Left kidney (tissue), 8 donors: Measurements from ENCODE around the gene THOC6. TPM values are rescaled to one million over a fixed set of nuclear protein-coding genes. Genes with fewer than 3 reads are reported as not detected.
A peak's percentile ranks its signal among the peaks of the same experiment; 100 is the strongest.

Experiments used
- DNase-seq: peaks from one replicate; pipeline ENCODE4 v3.0.0-alpha.2; 2013
- long read RNA-seq, 8 donors: transcript quantifications; one replicate each; lab custom pipeline, GENCODE V29; 2026
- polyA plus RNA-seq: library from polyadenylated mRNA; unstranded; fragments of 120-200 nt; gene quantifications from one replicate; pipeline ENCODE4 v1.2.1, GENCODE V29; 2013; ENCODE audit not compliant: insufficient read length

Gene THOC6
- polyA plus RNA-seq = 29.5 TPM
- long read RNA-seq, donor 1, transcript THOC6-202 (13 exons, 1,419 nt) = major isoform, 8 of 10 reads
- long read RNA-seq, donor 1, partial matches to known transcripts = 0 of 10 reads
- long read RNA-seq, donor 1, other reads (novel, unspliced or antisense) = 0 of 10 reads
- long read RNA-seq, donor 2, transcript THOC6-202 (13 exons, 1,419 nt) = major isoform, 5 of 5 reads
- long read RNA-seq, donor 2, partial matches to known transcripts = 0 of 5 reads
- long read RNA-seq, donor 2, other reads (novel, unspliced or antisense) = 0 of 5 reads
- long read RNA-seq, donor 3, transcript THOC6-202 (13 exons, 1,419 nt) = major isoform, 5 of 6 reads
- long read RNA-seq, donor 3, partial matches to known transcripts = 0 of 6 reads
- long read RNA-seq, donor 3, other reads (novel, unspliced or antisense) = 0 of 6 reads
- long read RNA-seq, donor 4 = 0 reads
- long read RNA-seq, donor 5, transcript THOC6-202 (13 exons, 1,419 nt) = major isoform, 17 of 28 reads
- long read RNA-seq, donor 5, partial matches to known transcripts = 10 of 28 reads
- long read RNA-seq, donor 5, other reads (novel, unspliced or antisense) = 0 of 28 reads
- long read RNA-seq, donor 6, transcript THOC6-202 (13 exons, 1,419 nt) = major isoform, 17 of 19 reads
- long read RNA-seq, donor 6, partial matches to known transcripts = 0 of 19 reads
- long read RNA-seq, donor 6, other reads (novel, unspliced or antisense) = 0 of 19 reads
- long read RNA-seq, donor 7, transcript THOC6-202 (13 exons, 1,419 nt) = major isoform, 20 of 26 reads
- long read RNA-seq, donor 7, partial matches to known transcripts = 5 of 26 reads
- long read RNA-seq, donor 7, other reads (novel, unspliced or antisense) = 0 of 26 reads
- long read RNA-seq, donor 8, partial matches to known transcripts = 0 of 1 reads
- long read RNA-seq, donor 8, other reads (novel, unspliced or antisense) = 0 of 1 reads

DNA sequence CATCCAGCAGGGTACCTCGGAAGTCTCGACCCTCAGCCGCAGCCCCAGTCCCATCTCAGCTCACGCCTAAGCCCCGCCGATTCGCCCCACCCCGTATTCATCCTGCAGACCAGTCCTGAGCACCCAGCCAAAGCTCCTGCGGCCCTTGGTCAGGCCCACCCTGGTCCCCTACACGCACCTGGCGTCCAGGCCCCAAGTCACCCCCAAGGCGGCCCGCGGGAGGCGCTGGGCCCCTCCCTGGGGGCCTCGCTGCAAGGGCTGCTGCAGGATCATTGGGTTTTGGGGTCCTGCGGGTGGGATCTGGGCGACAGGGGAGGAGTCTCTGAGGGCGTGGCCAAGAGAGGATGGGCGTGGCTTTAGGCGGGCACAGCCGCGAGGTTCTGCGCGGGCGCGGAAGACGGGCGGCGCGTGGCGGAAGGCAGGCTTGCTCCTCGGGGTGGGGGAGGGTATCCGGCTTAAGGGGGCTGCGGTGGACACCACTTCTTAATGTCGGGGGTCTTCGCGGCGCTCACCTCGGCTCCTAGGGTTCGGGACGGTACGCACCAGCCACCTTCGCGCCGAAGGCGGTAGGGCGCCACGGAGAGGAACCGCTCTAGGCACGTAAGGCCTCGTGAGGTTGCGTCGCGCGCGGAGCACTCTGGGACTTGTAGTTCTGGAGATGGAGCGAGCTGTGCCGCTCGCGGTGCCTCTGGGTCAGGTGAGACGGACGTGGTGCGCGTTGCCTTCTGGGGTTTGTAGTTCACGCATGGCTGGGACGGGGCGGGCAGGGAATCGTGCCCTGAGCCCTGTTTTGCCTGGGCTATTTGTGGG lies at the start of gene THOC6, which contains the start of gene HCFC1R1:
Gene THOC6, plus strand, starts transcription at position 367 of the 810 bp plus-strand sequence. Its CDS starts 292 bp downstream, at position 659.
Gene HCFC1R1, minus strand, starts transcription at position 274 of the 810 bp plus-strand sequence. Its CDS starts 1 bp downstream, at position 273.
- peak; percentile 96 for DNase-seq

DNA sequence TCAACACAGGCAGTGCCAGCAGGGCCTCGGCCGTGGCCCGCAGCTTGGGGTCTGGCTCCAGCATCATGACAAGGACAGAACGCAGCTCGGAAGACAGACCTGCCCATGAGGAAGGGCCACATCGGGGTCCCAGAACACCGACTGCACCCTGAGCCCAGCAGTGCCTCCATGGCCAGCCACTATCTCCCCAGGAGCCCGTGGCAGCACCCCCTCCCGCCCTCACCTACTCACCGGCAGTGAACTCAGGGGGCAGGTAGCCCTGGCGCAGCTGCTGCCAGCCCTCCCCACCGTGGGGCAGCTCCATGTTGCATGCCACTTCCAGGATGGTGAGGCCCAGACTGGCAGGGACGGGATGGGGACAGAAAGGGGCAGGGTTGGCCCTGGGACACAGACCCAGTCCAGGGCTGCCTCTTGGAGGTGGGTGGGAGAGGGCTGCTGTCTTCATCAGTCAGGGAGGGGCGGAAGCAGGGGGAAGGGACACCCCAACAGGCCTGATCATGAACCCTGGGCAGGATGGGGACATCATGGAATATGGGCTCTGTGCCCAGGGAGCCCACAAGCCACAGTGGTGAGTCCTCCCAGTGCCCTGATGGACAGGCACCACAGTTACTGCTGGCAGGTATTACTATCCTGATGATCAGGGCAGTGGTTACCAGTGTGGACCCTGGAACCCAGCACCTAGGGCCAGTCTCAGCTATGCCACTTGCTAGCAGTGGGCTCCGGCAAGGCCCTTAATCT lies 49.3 kb upstream of the THOC6 start:
- DNase-seq = no peak

DNA sequence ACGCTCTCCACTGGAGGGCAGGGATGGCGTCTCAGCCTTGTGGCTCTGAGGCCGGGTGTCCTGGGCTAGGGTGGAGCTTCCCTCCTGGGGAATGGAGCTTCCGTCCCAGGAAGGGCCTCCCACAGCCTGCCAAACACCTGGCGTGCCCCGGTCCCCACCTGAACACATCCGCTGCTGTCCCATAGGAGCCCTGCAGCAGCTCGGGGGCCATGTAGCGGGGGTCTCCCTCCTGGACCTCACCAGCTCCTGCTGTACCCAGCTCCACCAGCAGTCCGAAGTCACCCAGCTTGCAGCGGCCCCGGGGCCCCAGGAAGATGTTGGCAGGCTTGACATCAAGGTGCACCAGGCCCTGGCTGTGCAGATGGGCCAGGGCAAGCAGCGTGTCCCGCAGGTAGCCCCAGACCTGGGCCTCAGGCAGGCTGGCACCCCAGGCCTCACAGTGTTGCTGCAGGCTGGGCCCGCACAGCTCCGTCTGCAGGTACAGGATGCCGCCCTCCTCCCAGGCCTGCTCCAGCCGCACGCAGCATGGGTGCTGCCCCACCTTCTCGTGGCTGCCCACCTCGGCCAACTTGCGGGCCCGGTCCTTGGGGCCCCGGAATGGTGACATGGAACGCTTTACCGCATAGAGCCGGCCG lies 48.6 kb upstream of the THOC6 start:
- DNase-seq = no peak

DNA sequence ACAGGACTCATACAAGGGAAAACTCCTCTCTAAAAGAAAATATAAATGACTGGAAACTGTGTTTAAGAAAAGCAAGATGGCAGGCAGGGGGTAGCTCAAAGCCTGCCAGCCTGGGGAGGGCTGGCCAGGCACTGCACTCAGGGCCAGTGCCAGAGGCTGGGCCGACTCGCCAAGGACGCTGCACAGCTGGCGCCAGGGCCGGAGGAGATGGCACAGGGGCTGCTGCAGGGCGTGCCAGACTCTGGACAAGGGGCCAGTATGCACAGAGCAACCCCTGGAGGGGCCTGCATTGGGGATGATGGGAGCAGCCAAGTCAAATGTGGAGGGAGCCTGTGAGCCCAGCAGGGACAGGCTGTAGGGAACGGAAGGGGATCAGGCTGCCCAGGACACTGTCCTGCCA lies 47.6 kb upstream of the THOC6 start:
- DNase-seq = no peak

DNA sequence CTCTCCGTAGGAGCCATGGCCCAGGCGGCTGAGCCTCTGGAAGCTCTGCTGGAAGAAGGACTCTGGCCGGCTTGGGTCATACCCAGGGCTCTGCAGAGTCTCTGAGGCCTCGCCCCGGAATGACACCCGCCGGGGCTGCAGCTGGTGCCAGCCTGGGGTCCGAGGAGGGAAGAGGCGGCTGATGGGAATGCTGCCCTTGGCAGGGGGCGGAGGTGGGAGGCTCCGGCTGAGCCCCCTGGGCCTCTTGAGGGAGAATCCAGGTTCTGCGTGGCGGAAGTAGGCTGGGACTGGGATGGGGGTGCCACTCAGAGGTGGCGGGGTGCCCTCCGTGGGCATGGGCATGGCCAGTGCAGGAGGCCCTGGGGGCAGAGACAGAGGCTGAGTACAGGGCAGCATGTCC lies 47.2 kb upstream of the THOC6 start:
- no peak for DNase-seq

DNA sequence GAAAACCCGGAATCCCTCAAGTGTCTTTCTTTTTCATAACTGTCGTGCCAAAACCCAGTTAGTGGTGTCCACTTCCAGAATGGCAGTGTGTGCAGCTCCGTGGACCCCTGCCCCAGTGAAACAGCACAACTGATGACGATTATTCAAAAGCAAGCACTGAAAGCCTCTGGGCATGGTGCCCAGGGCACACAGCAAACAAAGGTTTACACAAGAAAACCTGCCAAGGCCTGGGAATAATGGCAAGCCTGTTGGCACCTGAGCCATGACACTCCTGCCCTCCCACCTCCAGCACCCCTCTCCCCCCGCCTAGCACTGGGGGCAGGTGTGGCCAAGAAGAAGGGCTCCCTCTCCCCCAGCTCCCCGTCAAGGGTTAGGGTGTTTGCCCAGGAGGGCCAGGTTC lies 46.4 kb upstream of the THOC6 start:
- no peak for DNase-seq

DNA sequence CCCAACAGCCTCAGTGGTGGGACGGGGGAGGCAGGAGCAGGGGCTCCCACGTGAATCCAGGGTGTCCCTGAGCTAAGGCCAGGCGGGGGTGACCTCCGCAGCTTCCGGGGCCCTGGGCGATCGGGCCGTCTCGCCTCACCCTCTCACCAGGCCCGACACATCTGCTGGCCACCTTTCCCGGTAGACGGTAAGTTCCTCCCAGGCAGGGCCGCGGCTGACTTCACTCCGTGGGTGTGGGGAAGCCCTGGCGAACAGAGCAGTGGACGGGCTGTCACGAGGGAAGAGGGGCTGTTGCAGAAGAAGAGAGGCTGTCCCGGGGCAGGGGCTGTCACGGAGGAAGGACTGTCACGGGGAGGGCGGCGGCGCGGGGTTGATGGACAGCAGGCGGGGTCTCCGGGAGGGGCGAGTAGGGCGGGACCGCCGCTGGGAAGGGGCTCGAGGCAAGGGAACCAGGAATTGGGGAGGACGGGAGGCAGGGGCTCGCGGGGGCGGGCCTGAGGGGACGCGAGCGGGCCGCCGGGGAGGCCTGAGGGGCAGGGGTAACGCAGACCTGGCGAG lies 44.1 kb upstream of the THOC6 start:
- no peak for DNase-seq

DNA sequence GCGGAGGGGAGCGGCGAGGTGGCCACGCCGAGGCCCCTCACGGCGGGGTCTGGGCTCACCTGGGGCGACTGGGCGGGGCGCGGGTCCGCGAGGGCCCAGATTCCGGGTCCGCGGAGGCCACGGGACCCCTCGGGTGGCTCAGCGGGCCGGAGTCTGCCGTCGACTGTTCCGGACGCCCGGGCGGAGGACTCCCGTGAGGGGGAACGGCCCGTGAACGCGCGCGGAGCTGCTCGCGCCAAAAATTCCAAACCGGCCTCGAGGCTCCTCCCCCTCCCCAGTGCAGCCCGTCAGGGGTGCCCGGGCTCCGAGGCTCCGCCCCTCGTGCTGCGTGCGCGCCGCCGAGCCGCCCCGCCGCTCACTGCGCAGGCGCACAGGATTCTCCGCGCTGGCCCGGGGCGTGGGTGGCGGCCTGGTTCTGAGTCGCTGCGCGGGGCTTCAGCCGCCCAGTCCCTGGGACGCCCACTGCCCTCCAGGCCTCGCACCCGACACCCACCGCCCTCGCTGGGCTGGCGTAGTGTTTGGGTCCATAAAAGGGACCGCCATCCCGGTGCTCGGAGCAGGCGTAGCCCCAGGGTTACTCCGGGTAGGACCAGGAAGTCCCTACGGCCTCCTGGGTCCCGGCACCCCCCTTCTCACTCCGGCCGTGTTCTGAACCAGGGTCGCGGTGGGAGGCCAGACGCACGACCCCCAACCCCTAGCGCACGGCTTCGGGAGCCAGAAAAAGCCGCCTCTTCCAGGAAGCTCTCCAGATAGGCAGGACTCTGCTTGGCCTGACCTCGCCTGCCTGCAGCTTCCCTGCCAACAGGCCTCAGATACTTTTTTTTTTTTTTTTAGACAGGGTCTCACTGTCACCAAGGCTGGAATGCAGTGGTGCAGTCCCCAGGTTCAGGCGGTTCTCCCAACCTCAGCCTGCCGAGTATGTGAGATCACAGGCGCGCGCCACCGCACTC lies 43.3 kb upstream of the THOC6 start, which contains the start of gene PKMYT1:
Gene PKMYT1, minus strand, starts transcription at position 220 of the 950 bp plus-strand sequence. CDS start 789 bp downstream, outside the sequence.
- DNase-seq = peak; percentile 91

DNA sequence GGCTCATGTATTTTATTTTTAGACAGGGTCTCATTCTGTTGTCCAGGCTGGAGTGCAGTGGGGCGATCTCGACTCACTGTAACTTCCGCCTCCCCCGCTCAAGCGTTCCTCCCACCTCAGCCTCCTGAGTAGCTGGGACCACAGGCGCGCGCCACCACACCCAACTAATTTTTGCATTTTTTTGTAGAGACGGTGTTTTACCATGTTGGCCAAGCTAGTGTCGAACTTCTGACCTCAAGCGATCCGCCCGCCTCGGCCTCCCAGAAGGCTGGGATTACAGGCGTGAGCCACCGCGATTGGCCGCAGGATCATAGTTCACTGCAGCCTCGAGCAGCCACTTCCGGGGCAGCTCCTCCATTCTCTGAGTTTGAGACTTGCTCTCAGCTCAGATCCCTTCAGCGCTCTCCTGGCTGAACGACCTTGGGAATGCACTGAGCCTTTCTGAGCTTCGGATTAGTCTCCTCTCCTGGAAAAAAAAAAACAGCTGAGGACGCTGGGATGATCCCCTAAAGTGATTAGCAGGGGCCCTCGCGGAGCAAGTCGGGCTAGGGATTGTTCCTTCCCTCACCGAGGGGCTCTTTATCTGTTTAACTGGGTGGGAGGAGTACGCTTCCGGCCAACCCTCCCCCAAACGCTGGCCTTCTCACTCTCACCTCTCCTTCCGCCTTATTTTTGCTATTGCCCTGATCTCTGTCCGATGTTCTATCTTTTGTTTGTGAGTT lies 42.5 kb upstream of the THOC6 start:
- no peak for DNase-seq

DNA sequence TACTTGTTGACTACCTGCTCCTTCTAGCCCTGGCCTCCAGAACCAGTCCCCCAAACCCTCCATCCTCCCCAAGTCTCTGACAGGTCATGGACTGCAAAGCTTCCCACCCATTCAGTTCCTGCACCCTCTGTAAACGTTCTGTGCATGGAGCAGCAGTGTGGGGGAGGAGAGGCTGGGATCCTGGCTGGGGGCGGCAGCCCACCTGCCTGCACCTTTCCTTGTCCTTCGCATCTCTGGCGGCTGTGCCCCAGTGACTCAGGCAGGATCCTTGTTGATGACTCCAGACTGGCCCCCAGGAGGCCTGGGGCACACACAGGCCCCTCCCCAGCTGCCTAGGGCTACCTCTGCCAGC lies 42.0 kb upstream of the THOC6 start:
- DNase-seq = no peak

DNA sequence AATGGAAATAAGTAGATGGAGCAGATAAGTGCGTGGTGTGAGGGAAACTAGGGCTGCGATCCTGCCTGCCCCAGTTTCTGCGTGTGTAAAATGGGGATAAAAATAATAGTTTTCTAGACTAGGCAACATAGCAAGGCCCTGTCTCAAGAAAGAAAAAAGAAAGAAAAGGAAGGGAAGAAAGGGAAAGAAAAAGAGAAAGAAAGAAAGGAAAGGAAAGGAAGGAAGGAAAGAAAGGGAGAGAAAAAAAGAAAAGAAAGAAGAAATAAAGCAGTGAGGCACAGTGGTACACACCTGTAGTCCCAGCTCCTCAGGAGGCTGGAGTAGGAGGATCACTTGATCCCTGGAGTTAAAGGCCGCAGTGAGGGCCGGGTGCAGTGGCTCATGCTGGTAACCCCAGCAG lies 41.4 kb upstream of the THOC6 start:
- DNase-seq = no peak

DNA sequence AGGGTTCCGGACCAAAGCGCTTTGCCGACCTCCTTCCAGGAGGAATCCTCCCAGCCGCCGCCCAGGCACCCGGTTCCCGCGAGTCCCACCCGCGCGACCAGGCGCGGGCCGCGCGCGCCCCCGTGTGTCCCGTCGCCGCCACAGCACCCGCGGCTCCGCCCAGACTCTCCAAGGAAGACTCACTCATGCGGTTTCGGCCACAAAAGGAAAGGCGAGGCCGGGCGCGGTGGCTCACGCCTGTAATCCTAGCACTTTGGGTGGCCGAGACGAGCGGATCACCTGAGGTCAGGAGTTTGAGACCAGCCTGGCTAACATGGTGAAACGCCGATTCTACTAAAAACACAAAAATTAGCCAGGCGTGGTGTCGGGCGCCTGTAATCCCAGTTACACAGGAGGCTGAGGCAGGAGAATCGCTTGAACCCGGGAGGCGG lies 40.1 kb upstream of the THOC6 start:
- peak; percentile 78 for DNase-seq

DNA sequence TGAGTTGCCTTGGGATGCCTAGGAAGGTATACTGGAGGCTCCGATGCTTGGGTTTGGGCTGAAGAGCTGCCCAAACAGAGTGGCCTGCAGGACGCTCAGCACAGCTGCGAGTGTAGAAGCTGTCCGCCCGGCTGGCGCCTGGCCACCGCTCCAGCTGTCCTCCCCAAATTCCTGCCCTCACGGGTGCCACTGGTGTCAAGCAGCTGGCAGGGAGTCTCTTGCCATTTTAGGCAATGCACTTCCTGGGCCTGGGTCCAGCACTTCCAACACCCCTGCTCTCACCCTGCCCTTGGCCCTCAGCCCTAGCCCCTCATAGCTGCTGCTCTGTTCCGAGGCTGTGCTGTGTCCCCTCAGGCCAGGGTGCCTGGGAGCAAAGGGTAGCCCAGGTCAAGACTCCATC lies 38.4 kb upstream of the THOC6 start:
- DNase-seq = no peak

DNA sequence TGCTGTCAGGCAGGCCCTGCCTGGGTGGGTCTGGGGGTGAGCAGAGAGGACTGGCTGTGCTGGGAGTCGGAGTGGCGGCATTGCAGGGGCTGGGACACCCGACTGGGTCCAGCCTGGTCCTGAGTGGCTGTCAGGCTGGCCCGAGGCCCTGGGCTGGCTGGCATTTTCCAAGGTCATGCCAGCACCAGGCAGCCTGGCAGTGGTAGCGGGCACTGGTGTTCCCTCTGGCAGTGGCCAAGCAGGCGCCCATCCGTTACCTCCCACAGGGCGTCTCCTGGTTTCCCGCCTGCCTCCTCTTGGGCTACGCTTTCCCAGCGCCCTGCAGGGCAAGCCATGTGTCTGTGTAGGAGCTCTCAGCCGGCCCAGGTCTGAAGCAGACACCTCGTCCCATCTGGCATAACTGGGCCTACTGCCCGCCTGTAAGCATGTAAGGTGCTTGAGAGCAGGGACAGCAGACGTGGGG lies 37.9 kb upstream of the THOC6 start:
- no peak for DNase-seq

DNA sequence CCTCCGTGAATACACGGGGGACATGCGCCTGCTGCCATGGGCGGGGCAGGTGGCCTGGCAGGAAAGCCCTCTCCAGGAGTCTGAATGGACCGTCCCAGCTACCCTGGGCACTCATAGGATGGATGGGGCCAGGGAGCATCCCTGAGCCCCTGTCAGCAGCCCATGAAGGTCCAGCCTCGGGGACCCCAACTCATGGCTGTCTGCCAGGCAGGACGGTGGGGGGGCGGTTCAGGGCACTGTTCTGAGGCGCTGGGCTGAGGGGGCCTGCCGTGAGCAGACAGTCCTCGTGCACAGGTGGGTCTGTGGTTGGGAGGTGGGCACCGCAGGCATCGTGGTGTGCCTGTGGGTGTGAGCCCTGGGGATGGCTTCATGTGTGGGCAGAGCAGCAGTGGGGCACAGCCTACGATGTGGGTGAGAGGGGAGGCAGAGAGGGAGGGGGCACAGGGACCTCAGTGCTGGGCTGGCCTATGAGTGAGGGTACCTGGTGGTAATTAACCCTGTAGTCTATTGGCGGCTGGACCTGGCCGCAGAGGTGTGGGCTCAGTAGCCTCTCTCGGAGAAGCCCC lies 37.1 kb upstream of the THOC6 start:
- no peak for DNase-seq

DNA sequence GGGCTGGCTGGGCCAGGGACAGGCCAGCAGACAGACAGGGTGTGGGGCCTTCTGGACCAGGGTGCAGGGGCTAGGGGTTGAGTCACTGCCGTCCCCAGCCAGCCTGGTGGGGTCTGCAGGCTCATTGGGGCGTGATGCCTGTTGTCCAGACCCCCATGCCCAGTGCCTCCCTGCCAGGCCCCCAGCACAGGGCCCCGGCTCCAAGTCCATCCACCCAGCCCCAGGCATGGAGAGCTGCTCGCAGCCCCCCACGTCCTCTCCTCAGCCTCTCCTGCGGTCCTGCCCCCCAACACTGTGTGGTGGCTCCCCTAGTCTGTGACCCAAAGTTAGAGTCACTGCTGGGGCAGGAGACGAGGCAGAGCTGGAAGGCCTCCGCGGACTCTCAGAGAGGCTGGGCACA lies 36.5 kb upstream of the THOC6 start:
- DNase-seq = no peak

DNA sequence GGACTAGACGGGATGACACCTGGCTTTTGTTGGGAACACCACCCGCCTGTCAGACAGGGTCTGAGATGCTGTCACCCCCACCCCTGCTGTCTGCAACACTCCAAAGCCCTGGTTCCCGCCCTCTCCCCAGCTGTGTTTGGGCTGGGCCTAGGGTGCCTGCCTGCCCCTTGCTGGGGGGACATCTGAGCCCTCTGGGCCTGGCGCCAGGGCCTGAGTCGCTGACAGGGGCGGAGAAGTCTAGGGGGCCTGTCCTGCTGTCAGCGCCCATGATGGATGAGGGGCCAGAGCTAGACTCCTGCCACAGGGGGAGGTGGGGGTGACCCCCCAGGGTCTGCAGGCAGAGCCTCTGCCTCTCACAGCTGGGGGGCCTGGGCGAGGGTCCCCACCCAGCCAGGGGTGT lies 36.0 kb upstream of the THOC6 start:
- DNase-seq = no peak

DNA sequence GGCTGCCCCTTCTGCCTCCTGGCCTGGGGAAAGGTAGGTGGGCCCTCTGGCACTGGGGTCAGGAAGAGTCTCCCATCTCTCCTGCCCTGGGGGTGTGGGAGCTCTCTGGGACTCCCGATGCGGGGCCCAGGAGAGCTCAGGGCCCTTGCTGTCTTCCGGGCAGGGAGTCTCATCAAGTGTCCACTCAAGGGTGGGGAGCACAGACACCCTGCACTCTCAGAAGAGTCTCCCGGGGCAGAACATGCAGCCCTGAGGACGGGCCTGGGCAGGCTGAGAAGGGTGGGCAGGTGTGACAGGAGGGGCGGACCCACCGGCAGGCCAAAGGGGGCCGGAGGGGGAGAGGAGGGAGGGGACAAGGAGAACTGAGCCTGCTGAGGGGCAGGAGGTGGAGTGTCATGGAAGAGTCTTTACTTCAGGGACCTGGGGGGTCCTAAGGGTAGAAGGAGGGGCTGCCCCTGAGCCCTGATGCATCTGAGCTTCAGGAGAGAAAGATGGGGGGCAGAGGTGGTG lies 35.2 kb upstream of the THOC6 start:
- DNase-seq = no peak
